ENCODE data around the gene LCN15.

The LCN15 gene

DNA sequence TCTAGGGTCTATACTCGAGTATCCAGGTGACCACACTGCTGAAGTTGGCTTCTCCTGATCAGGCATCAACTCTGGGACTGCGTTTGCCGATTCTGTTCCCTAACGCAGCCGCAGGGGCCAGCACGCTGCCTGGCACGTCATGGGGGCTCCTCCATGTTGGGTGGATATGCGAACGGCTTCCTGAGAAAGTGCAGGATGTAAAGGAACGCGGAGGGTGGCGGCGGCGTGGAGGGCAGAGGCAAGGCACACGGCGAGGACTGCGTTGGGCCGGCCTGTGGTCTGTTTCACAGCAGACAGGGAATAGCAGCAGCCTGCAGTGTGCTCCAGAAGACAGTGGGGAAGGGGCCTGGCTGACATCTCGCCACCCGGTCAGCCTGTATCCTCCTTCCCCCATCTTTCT is 25.4 kb downstream of the LCN15 start:
- no peak for FAIRE-seq

GRCh38 chr9:136735812-136736480 is 28.4 kb downstream of the LCN15 start:
- FAIRE-seq, result no peak

- no peak for FAIRE-seq
Observed at GRCh38 chr9:136734837-136735496, 29.4 kb downstream of the LCN15 start.

- FAIRE-seq, result no peak
Observed at GRCh38 chr9:136733611-136734010, 30.7 kb downstream of the LCN15 start.

GRCh38 chr9:136732444-136733178 is 31.7 kb downstream of the LCN15 start:
- no peak for FAIRE-seq

- FAIRE-seq, result no peak
Observed at GRCh38 chr9:136729926-136730325, 34.4 kb downstream of the LCN15 start.

GRCh38 chr9:136729144-136729543 is 35.2 kb downstream of the LCN15 start:
- FAIRE-seq, result no peak

GRCh38 chr9:136728548-136729123 is 35.7 kb downstream of the LCN15 start:
- no peak for FAIRE-seq

DNA sequence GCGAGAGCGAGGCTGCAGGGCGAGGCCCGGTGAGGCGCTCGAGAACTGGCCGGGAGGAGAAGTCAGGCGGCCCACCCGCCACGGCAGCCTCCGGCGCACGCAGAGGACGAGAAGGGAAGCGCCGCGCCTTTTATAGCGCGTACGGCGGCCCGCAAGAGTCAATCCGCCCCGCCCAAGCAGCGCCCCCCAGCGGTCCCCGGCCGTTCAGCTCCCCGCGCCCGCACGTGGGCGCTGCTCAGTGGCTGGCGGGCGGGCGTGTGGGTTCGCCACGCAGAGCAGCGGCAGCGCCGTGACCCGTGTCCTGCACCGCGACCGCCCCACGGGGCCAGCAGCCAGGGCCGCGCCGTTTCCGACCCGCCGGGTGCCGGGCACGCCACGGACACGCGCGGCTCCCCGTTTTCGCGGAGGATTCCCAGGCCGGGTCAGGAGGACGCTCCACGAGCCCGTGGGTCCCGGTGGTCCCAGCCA is 36.2 kb downstream of the LCN15 start:
- FAIRE-seq, result no peak

DNA sequence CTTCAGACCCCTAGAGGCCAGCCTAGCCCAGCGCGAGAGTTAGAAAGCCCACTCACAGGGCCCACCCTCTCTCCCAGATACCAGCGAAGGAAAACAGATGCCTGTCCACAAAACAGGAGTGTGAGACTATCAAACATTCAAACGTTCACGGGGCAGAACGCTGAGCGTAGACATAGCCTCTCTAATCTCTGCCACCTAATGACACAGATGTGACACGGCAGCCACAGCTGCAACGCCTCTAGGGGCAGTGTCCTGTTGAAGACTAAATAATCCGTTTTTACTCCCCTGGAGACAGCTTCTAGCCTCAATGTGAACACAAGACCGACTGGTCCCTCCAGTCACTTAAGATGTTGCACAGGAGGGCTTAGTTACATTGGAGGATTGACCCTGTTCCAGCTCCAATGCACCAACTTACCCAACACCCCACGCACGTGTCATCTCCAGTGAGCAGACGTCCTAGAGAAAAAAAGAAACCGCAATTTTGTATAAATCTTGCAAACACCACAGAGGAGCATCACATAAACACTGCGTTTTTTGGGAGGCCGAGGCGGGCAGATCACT is 37.6 kb downstream of the LCN15 start:
- no peak for FAIRE-seq

- FAIRE-seq, result no peak
Observed at GRCh38 chr9:136726118-136726517, 38.2 kb downstream of the LCN15 start.

- no peak for FAIRE-seq
Observed at GRCh38 chr9:136725612-136726011, 38.7 kb downstream of the LCN15 start.

DNA sequence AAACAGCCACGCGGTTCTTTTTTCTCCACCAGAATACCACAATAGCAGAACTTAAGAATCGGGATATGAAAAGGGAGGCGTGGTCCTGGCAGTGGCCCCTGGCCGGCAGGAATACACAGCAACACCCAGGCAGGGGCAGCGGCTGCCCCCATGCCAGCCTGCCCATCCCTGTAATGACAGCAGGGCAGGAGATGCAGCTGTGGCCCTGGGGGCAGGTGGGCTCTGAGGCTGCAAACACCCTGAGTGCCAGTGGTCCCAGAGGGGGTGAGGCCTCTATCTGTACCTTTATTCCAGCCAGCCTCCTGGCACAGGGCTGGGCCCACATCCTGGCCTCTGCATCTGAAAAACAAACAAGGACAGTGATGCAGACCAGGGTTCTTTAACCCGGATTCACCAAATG is 39.5 kb downstream of the LCN15 start:
- FAIRE-seq, result no peak

GRCh38 chr9:136723989-136724388 is 40.3 kb downstream of the LCN15 start:
- no peak for FAIRE-seq

DNA sequence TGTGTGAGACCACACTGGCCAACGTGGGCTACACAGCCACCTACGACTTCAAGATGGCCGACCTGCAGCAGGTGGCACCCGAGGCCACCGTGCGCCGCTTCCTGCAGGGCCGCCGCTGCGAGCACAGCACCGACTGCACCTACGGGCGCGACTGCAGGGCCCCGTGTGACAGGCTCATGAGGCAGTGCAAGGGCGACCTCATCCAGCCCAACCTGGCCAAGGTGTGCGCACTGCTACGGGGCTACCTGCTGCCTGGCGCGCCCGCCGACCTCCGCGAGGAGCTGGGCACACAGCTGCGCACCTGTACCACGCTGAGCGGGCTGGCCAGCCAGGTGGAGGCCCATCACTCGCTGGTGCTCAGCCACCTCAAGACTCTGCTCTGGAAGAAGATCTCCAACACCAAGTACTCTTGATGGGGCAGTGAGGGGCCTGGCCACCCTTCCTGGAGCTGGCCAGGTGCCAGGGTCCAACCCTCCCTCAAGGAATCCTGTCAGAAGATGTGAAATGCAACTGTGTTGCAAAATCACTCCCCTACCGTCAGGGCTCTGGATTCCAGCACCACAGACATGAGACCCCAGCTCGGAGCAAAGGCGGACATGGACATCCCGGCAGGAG is 40.8 kb downstream of the LCN15 start:
- peak; percentile 56 for FAIRE-seq

GRCh38 chr9:136722969-136723356 is 41.4 kb downstream of the LCN15 start:
- FAIRE-seq, result no peak

DNA sequence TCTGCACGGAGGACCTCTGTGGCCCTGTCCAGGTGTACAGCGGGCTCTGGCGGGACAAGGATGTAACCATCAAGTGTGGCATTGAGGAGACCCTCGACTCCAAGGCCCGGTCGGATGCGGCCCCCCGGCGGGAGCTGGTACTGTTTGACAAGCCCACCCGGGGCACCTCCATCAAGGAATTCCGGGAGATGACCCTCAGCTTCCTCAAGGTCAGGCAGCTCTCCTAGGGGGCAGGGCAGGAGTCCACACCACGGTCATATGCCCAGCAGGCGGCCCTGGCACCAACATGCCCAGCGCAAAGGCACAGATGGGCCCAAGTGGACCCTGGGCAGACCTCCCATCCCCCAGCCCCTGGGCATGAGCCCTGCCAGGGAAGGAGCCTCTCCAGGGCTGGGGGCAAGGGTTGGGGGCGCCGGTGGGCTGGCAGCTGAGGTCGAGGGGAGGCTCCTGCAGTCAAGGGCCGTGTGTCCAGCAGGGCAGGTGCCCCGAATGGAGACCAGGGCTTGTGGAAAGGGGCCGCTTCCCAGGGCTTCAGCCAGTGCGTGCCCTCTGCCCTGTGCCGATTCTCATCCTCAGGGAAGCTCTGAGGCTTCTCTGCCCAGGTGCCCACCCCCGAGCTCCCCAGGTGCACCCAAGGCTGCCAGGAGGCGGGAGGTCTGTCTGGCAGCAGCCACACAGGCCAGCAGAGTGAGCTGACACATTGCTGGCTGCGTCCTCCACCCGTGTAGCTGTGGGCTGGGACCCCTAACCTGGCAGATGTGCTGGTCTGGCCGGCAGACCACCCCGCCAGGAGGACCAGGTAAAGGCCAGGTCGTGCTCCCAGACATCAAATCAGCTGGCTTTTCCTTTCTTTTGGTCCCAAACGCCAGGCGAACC is 42.0 kb downstream of the LCN15 start:
- no peak for FAIRE-seq

DNA sequence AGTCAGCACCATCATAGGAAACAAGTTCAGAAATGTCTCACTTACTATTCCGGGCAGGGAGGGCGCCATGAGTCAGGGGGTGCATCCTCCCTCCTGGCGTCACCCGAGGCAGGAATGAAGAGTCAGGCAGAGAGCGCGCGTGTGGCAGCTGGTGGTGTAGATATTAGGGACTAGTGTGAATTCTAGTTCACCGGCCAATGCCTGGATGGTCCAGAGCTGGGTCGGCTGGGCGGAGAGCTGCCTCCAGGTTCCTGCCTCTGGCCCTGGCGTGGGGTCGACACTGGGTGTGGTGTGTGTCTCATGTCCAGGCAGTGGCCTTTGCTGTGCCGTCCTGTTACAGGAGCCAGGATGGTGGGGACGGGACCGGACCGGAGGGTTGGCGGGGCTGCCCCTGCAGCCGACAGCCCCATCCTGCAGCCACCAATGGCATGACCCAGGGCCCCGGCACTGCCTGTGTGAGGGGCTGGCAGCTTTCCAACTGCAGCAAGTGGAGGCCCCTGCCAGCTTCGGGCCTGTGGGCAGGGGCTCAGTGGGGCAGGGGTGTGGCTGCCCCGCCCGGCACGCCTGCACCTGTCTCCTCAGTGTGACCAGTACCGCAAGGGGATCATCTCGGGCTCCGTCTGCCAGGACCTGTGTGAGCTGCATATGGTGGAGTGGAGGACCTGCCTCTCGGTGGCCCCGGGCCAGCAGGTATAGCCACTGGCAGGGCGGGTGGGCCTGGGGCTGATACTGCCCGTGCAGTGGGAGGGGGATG is 42.8 kb downstream of the LCN15 start:
- FAIRE-seq, result peak; percentile 19

- no peak for FAIRE-seq
Observed at GRCh38 chr9:136720898-136721338, 43.4 kb downstream of the LCN15 start.

DNA sequence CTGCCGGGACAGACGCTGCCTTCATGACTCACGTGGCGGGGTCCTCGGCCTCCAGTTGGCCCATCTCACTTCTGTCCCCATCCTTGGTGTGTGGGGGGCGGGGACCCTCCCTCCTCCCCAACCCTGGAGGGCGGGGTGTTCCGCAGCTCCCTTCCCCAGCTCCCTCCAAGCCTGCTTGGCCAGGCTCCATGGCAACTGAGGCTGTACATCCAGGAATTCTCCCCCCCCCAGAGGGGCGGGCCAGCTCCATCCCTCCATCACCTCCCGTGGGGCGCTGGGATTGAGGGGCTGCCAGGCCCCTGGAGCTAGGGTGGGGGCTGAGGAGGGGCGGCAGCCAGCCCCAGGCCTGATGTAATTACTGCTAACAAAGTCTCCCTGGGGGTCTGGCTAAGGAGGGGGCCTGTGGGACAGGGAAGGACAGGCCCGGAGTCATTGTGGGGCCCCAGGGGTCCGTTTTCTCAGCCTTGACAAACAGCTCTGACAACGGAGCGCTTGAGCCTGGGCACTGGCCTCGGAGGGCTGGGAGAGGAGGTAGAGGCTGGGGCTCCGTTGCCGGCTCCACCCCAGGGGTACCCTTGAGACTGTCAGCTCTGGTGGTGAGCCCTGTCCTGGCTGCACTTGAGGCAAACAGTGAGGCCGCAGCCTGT is 43.9 kb downstream of the LCN15 start:
- FAIRE-seq, result peak; percentile 95
